Smooth muscle cell (in vitro differentiated cells): ENCODE results near the gene LRMDA. TPM values are rescaled to one million over a fixed set of nuclear protein-coding genes. Genes with fewer than 3 reads are reported as not detected.

ENCODE experiments used
- DNase-seq: peaks from one replicate; lab custom pipeline; 2025; ENCODE audit not compliant: unreplicated experiment; lab: John Stamatoyannopoulos, UW
- H2AFZ ChIP-seq: fragments of 200-600 bp; sonication (generic); 2 replicates; pipeline ENCODE4 v1.6.0; 2016; ENCODE audit warnings: antibody characterized with exemption, low read depth, mild to moderate bottlenecking
- H3F3A ChIP-seq: fragments of 200-600 bp; sonication (generic); 2 replicates; pipeline ENCODE4 v1.6.0; 2017; ENCODE audit warnings: antibody characterized with exemption, low read depth
- H3K27ac ChIP-seq: fragments of 200-600 bp; sonication (generic); 2 replicates; pipeline ENCODE4 v1.5.1; 2016; ENCODE audit warnings: low read depth, mild to moderate bottlenecking
- H3K27me3 ChIP-seq: fragments of 200-600 bp; sonication (generic); 2 replicates; pipeline ENCODE4 v1.6.1; 2016; ENCODE audit warnings: low read depth, mild to moderate bottlenecking
- H3K36me3 ChIP-seq: fragments of 200-600 bp; sonication (generic); 2 replicates; pipeline ENCODE4 v1.5.1; 2016; ENCODE audit warnings: low read depth
- H3K4me1 ChIP-seq: fragments of 200-600 bp; sonication (generic); 2 replicates; pipeline ENCODE4 v1.5.1; 2016; ENCODE audit warnings: low read depth
- H3K4me2 ChIP-seq: fragments of 200-600 bp; sonication (generic); 2 replicates; pipeline ENCODE4 v1.6.0; 2016; ENCODE audit warnings: mild to moderate bottlenecking
- H3K4me3 ChIP-seq: fragments of 200-600 bp; sonication (generic); 2 replicates; pipeline ENCODE4 v1.5.1; 2016; ENCODE audit warnings: mild to moderate bottlenecking
- H3K79me2 ChIP-seq: fragments of 200-600 bp; sonication (generic); 2 replicates; pipeline ENCODE4 v1.6.0; 2016; ENCODE audit warnings: low read depth, mild to moderate bottlenecking
- H3K9ac ChIP-seq: fragments of 200-600 bp; sonication (generic); 2 replicates; pipeline ENCODE4 v1.6.0; 2016; ENCODE audit warnings: low read depth
- H3K9me3 ChIP-seq: fragments of 200-600 bp; sonication (generic); replicated peaks from 2 replicates; pipeline ENCODE4 v1.5.1; 2016; ENCODE audit warnings: low read depth
- H4K20me1 ChIP-seq: fragments of 200-600 bp; sonication (generic); 2 replicates; pipeline ENCODE4 v1.6.0; 2016; ENCODE audit warnings: low read depth
- CTCF ChIP-seq: fragments of 200-600 bp; sonication (generic); IDR thresholded peaks from 2 replicates; pipeline ENCODE4 v1.5.1; 2017; ENCODE audit warnings: borderline replicate concordance, mild to moderate bottlenecking, antibody characterized with exemption; ENCODE audit not compliant: insufficient read depth, poor library complexity, severe bottlenecking
- WGBS: methylation state at CpG from one replicate; pipeline ENCODE4 v1.1.7; 2016; ENCODE audit warnings: low lambda C conversion rate; 5-methylcytosine and 5-hydroxymethylcytosine counted together
- polyA plus RNA-seq: library from polyadenylated mRNA; unstranded; fragments of >200 nt; fragmentation: Nextera tagmentation; extraction: Ambion mirVana; gene quantifications from 2 replicates; pipeline ENCODE4 v1.2.1, GENCODE V29; 2016
- total RNA-seq: library from RNA; depleted of rRNA; stranded (reverse); fragments of >200 nt; gene quantifications from 2 replicates; pipeline ENCODE4 v1.2.3, GENCODE V29; 2014

The LRMDA gene
- total and polyA plus RNA-seq, 2 experiments from 2014 or later: 1.5 to 1.6 TPM

GRCh38 chr10:75733135-75733890 is 301.9 kb downstream of the LRMDA start:
- no peaks in the 10 kb centered on the region for H3F3A ChIP-seq
- H3K36me3 ChIP-seq: no peaks in the 10 kb centered on the region
- peaks cover 17% of the 10 kb centered on the region for H3K4me1 ChIP-seq
- TF ChIP-seq CTCF: no peak
- no peak overlapping the region for H3K4me2 ChIP-seq
- WGBS: 84% methylated on average over 2 of the region's 2 CpGs
- no peaks in the 10 kb centered on the region for H3K9me3 ChIP-seq
- no peak overlapping the region for H3K4me3 ChIP-seq
- H3K9ac ChIP-seq: no peak overlapping the region
- H3K27ac ChIP-seq: no peak overlapping the region
- H2AFZ ChIP-seq: no peak overlapping the region
- no peaks in the 10 kb centered on the region for H4K20me1 ChIP-seq
- H3K27me3 ChIP-seq: peaks cover 4% of the 10 kb centered on the region
- DNase-seq: no peak
- H3K79me2 ChIP-seq: no peaks in the 10 kb centered on the region

GRCh38 chr10:75736151-75736640 is 304.8 kb downstream of the LRMDA start:
- no peak for TF ChIP-seq CTCF
- 94% methylated on average over 5 of the region's 5 CpGs for WGBS
- no peaks in the 10 kb centered on the region for H4K20me1 ChIP-seq
- H3K4me2 ChIP-seq: no peak overlapping the region
- H3K79me2 ChIP-seq: no peaks in the 10 kb centered on the region
- no peak overlapping the region for H2AFZ ChIP-seq
- no peaks in the 10 kb centered on the region for H3F3A ChIP-seq
- H3K4me3 ChIP-seq: no peak overlapping the region
- H3K9ac ChIP-seq: no peak overlapping the region
- H3K36me3 ChIP-seq: no peaks in the 10 kb centered on the region
- H3K27me3 ChIP-seq: no peaks in the 10 kb centered on the region
- H3K9me3 ChIP-seq: no peaks in the 10 kb centered on the region
- peaks cover 17% of the 10 kb centered on the region for H3K4me1 ChIP-seq
- no peak overlapping the region for H3K27ac ChIP-seq
- DNase-seq: no peak

- Histone ChIP-seq H3K4me2 (no peak overlapping the region), H3K27ac (no peak overlapping the region), H3K9me3 (no peaks in the 10 kb centered on the region), H3K4me3 (no peak overlapping the region), H3K4me1 (peaks cover 17% of the 10 kb centered on the region), H3K9ac (no peak overlapping the region), H3K79me2 (no peaks in the 10 kb centered on the region), H3K27me3 (no peaks in the 10 kb centered on the region), H2AFZ (no peak overlapping the region), H3F3A (no peaks in the 10 kb centered on the region), H3K36me3 (no peaks in the 10 kb centered on the region), H4K20me1 (no peaks in the 10 kb centered on the region)
- no peak for TF ChIP-seq CTCF
- DNase-seq: no peak
- 87% methylated on average over 15 of the region's 15 CpGs for WGBS
Measured at GRCh38 chr10:75736889-75737579, 305.6 kb downstream of the LRMDA start.
